H1 (cell line): ENCODE data around the gene TMPRSS9. TPM values are rescaled to one million over a fixed set of nuclear protein-coding genes. Genes with fewer than 3 reads are reported as not detected.

Source experiments
- CTCF ChIA-PET: fragments of 300-600 bp; sonication (Branson Sonifier 250); formaldehyde crosslinking; loops from one replicate; lab custom pipeline; 2021; ENCODE audit not compliant: partially characterized antibody; lab: Charles Lee
- POLR2A ChIA-PET: fragments of 300-600 bp; sonication (Branson Sonifier 250); formaldehyde crosslinking; loops from one replicate; lab custom pipeline; 2021; ENCODE audit warnings: inconsistent platforms; ENCODE audit not compliant: partially characterized antibody; lab: Charles Lee
- DNase-seq, 2 experiments: peaks; one replicate each; pipeline versions ENCODE4 v3.0.0 to v3.0.0-alpha.2; 2010 to 2022; ENCODE audit warnings: low spot score in 2 of 2, low read depth in 1 of 2, mixed read lengths in 1 of 2
- FAIRE-seq: peaks from 2 replicates; lab custom pipeline; 2011; peaks lifted over from hg19 to GRCh38; lab: Jason Lieb, UNC
- H2AFZ ChIP-seq: 2 replicates; pipeline ENCODE4 v1.8.1; 2012; ENCODE audit warnings: low read length, inconsistent platforms
- H2AK5ac ChIP-seq: 2 replicates; pipeline ENCODE4 v1.6.1; 2013; ENCODE audit warnings: low read depth, low read length
- H2BK120ac ChIP-seq: replicated peaks from 2 replicates; pipeline ENCODE3; 2013; ENCODE audit warnings: low read depth, low read length, inconsistent platforms
- H2BK12ac ChIP-seq: 2 replicates; pipeline ENCODE4 v1.6.1; 2013; ENCODE audit warnings: low read depth, low read length
- H2BK15ac ChIP-seq: 2 replicates; pipeline ENCODE4 v1.6.1; 2013; ENCODE audit warnings: low read length
- H2BK20ac ChIP-seq: 2 replicates; pipeline ENCODE4 v1.6.1; 2013; ENCODE audit warnings: low read length
- H2BK5ac ChIP-seq: 2 replicates; pipeline ENCODE4 v1.6.1; 2013; ENCODE audit warnings: low read depth, low read length
- H3K14ac ChIP-seq: 2 replicates; pipeline ENCODE4 v1.6.1; 2013; ENCODE audit warnings: inconsistent platforms; ENCODE audit not compliant: insufficient read length
- H3K18ac ChIP-seq: 2 replicates; pipeline ENCODE4 v1.6.1; 2013; ENCODE audit warnings: low read length; ENCODE audit errors: extremely low read depth
- H3K23ac ChIP-seq: 2 replicates; pipeline ENCODE4 v1.6.1; 2013; ENCODE audit warnings: inconsistent platforms; ENCODE audit not compliant: insufficient read length
- H3K23me2 ChIP-seq: 2 replicates; pipeline ENCODE4 v1.6.1; 2013; ENCODE audit warnings: low read depth, low read length
- H3K27ac ChIP-seq: 2 replicates; pipeline ENCODE4 v1.6.1; 2011; ENCODE audit warnings: low read depth, low read length, inconsistent platforms
- H3K27me3 ChIP-seq, 4 experiments: replicated peaks in 1 of 4; 1 replicate in 1 of 4; 2 replicates in 3 of 4; pipeline versions ENCODE4 v1.6.1 to v1.8.1; 2011 to 2013; ENCODE audit warnings: low read length in 3 of 4, mild to moderate bottlenecking in 3 of 4, inconsistent platforms in 2 of 4, mixed read lengths in 2 of 4, moderate library complexity in 1 of 4; ENCODE audit not compliant: control insufficient read depth in 3 of 4, insufficient read depth in 3 of 4; ENCODE audit errors: extremely low read depth in 1 of 4
- H3K36me3 ChIP-seq, 4 experiments: 2 replicates each; pipeline versions ENCODE4 v1.6.1 to v1.8.1; 2011 to 2013; ENCODE audit warnings: mild to moderate bottlenecking in 4 of 4, low read length in 3 of 4, moderate library complexity in 2 of 4, control low read depth in 1 of 4, inconsistent platforms in 1 of 4; ENCODE audit not compliant: insufficient read depth in 4 of 4, control insufficient read depth in 2 of 4
- H3K4ac ChIP-seq: replicated peaks from 2 replicates; pipeline ENCODE3; 2013; ENCODE audit warnings: low read length, low read depth, mixed read lengths, inconsistent platforms; ENCODE audit not compliant: insufficient read length
- H3K4me1 ChIP-seq, 4 experiments: replicated peaks in 1 of 4; 1 replicate in 1 of 4; 2 replicates in 3 of 4; pipeline versions ENCODE4 v1.6.1 to v1.8.1; 2011 to 2013; ENCODE audit warnings: low read length in 3 of 4, inconsistent platforms in 2 of 4, mixed read lengths in 1 of 4; ENCODE audit not compliant: insufficient read depth in 4 of 4, control insufficient read depth in 3 of 4
- H3K4me2 ChIP-seq, 2 experiments: 2 replicates each; pipeline versions ENCODE4 v1.6.1 to v1.8.1; 2011 to 2013; ENCODE audit warnings: low read depth in 2 of 2, low read length in 2 of 2, control low read depth in 1 of 2, inconsistent platforms in 1 of 2, mild to moderate bottlenecking in 1 of 2; ENCODE audit not compliant: insufficient read depth in 1 of 2
- H3K4me3 ChIP-seq, 4 experiments: fragments of 200-600, 300-600 bp in 1 of 4; sonication (generic), shearing (Covaris generic), sonication (Bioruptor Twin) in 1 of 4; 2 replicates each; pipeline versions ENCODE4 v1.5.1 to v1.8.1; 2011 to 2016; ENCODE audit warnings: low read length in 4 of 4, low read depth in 3 of 4, control low read depth in 2 of 4, inconsistent platforms in 2 of 4, mild to moderate bottlenecking in 2 of 4, mixed read lengths in 1 of 4, moderate library complexity in 1 of 4; ENCODE audit not compliant: insufficient read depth in 2 of 4; ENCODE audit errors: extremely low read depth in 1 of 4
- H3K56ac ChIP-seq: replicated peaks from 2 replicates; pipeline ENCODE3; 2013; ENCODE audit warnings: low read depth, mild to moderate bottlenecking, mixed read lengths, low read length, inconsistent platforms; ENCODE audit not compliant: insufficient read length
- H3K79me1 ChIP-seq: 2 replicates; pipeline ENCODE4 v1.6.1; 2013; ENCODE audit warnings: low read depth, low read length, control low read depth
- H3K79me2 ChIP-seq, 2 experiments: 2 replicates each; pipeline versions ENCODE4 v1.6.1 to v1.8.1; 2012 to 2013; ENCODE audit warnings: low read length in 2 of 2, mild to moderate bottlenecking in 2 of 2, inconsistent platforms in 1 of 2; ENCODE audit not compliant: insufficient read depth in 2 of 2, control insufficient read depth in 1 of 2
- H3K9ac ChIP-seq, 4 experiments: replicated peaks in 1 of 4; 1 replicate in 1 of 4; 2 replicates in 3 of 4; pipeline versions ENCODE4 v1.6.1 to v1.8.1; 2011 to 2013; ENCODE audit warnings: low read depth in 3 of 4, low read length in 3 of 4, control low read depth in 2 of 4, mild to moderate bottlenecking in 2 of 4, moderate library complexity in 2 of 4, inconsistent platforms in 1 of 4; ENCODE audit errors: extremely low read depth in 1 of 4
- H3K9me3 ChIP-seq, 2 experiments: 2 replicates each; pipeline versions ENCODE4 v1.6.1 to v1.8.1; 2012 to 2013; ENCODE audit warnings: mild to moderate bottlenecking in 2 of 2, moderate library complexity in 2 of 2, control low read depth in 1 of 2, inconsistent platforms in 1 of 2, low read depth in 1 of 2, low read length in 1 of 2, mixed read lengths in 1 of 2; ENCODE audit not compliant: insufficient read depth in 2 of 2
- H4K20me1 ChIP-seq, 2 experiments: replicated peaks in 1 of 2; 2 replicates each; pipeline versions ENCODE3 to v1.8.1; 2011 to 2013; ENCODE audit warnings: inconsistent platforms in 2 of 2, low read length in 2 of 2, mild to moderate bottlenecking in 1 of 2; ENCODE audit not compliant: insufficient read depth in 2 of 2, control insufficient read depth in 1 of 2
- H4K5ac ChIP-seq: 2 replicates; pipeline ENCODE4 v1.6.1; 2013; ENCODE audit warnings: low read length, low read depth, mixed read lengths, inconsistent platforms; ENCODE audit not compliant: insufficient read length
- H4K8ac ChIP-seq: 2 replicates; pipeline ENCODE4 v1.8.0; 2013; ENCODE audit warnings: mild to moderate bottlenecking, moderate library complexity, low read length, inconsistent platforms; ENCODE audit not compliant: insufficient read depth; ENCODE audit errors: extremely low read depth
- H4K91ac ChIP-seq: replicated peaks from 2 replicates; pipeline ENCODE3; 2013; ENCODE audit warnings: low read length, mixed read lengths, inconsistent platforms; ENCODE audit not compliant: insufficient read length
- CTBP2 ChIP-seq: IDR thresholded peaks from 2 replicates; pipeline ENCODE4 v1.7.0; 2011; ENCODE audit warnings: borderline replicate concordance, mild to moderate bottlenecking, moderate library complexity, mixed read lengths, low read length; ENCODE audit not compliant: insufficient read depth, insufficient read length
- GABPA ChIP-seq: IDR thresholded peaks from 2 replicates; pipeline ENCODE4 v1.6.1; 2011; ENCODE audit warnings: mild to moderate bottlenecking, low read length, moderate library complexity, borderline replicate concordance; ENCODE audit not compliant: insufficient read depth
- HDAC6 ChIP-seq: IDR thresholded peaks from one replicate; pipeline ENCODE4 v1.7.1; 2012; ENCODE audit warnings: low read depth, mild to moderate bottlenecking, inconsistent platforms, low read length, moderate library complexity
- NRF1 ChIP-seq: IDR thresholded peaks from 2 replicates; pipeline ENCODE4 v1.6.1; 2011; ENCODE audit warnings: mild to moderate bottlenecking, low read depth, low read length, improper control_type of control experiment
- RNF2 ChIP-seq: fragments of 200-900, 300-1000 bp; sonication (generic); IDR thresholded peaks from 2 replicates; pipeline ENCODE4 v1.7.1; 2016; ENCODE audit warnings: borderline replicate concordance, low read depth, mild to moderate bottlenecking, antibody characterized with exemption, low read length; ENCODE audit not compliant: poor library complexity, severe bottlenecking; ENCODE audit errors: missing control alignments
- SIN3A ChIP-seq, 2 experiments: IDR thresholded peaks in 1 of 2; conservative IDR thresholded peaks in 1 of 2; 2 replicates each; pipeline ENCODE4 v1.6.1; 2011 to 2012; ENCODE audit warnings: low read length in 2 of 2, improper control_type of control experiment in 1 of 2, low read depth in 1 of 2, mild to moderate bottlenecking in 1 of 2
- SIX5 ChIP-seq: IDR thresholded peaks from 2 replicates; pipeline ENCODE4 v1.6.1; 2011; ENCODE audit warnings: mild to moderate bottlenecking, low read depth, low read length
- SP1 ChIP-seq: IDR thresholded peaks from 2 replicates; pipeline ENCODE4 v1.6.1; 2011; ENCODE audit warnings: low read depth, low read length
- TAF7 ChIP-seq: optimal IDR thresholded peaks from 2 replicates; pipeline ENCODE3; 2011; ENCODE audit warnings: low read depth, mild to moderate bottlenecking, inconsistent platforms, low read length, moderate library complexity, borderline replicate concordance
- TBP ChIP-seq: IDR thresholded peaks from 2 replicates; pipeline ENCODE4 v1.6.1; 2011; ENCODE audit warnings: low read depth, low read length, improper control_type of control experiment
- TCF12 ChIP-seq: IDR thresholded peaks from 2 replicates; pipeline ENCODE4 v1.6.1; 2011; ENCODE audit warnings: low read depth, mild to moderate bottlenecking, low read length
- WGBS, 2 experiments: shearing (Covaris generic) in 1 of 2; methylation state at CpG; one replicate each; pipeline versions ENCODE4 v1.1.6 to v1.1.7; 2013 to 2015; ENCODE audit warnings: low lambda C conversion rate in 2 of 2, mixed read lengths in 2 of 2, inconsistent platforms in 1 of 2, low coverage in 1 of 2, missing lambda C conversion rate in 1 of 2; ENCODE audit not compliant: insufficient replicate concordance in 2 of 2, insufficient coverage in 1 of 2, insufficient read length in 1 of 2; ENCODE audit errors: extremely low coverage in 1 of 2, missing lambda C conversion rate in 1 of 2; 5-methylcytosine and 5-hydroxymethylcytosine counted together
- polyA plus RNA-seq, 7 experiments: library from polyadenylated mRNA; depleted of rRNA in 3 of 7; stranded (reverse) in 5 of 7; unstranded in 2 of 7; fragments of >200 nt in 5 of 7; fragments of 200-250 nt in 2 of 7; gene quantifications; 1 replicate in 5 of 7; 2 replicates in 1 of 7; 4 replicates in 1 of 7; pipeline versions ENCODE4 v1.2.1 to v1.2.3, GENCODE V29; 2011 to 2013; ENCODE audit warnings: missing spikeins in 2 of 7, mixed read lengths in 2 of 7
- total RNA-seq: library from RNA; stranded (reverse); fragmentation: NEBNext Ultra II Directional; extraction: Animal tissue kit (Norgen Biotek cat#: 25700); gene quantifications from 2 replicates; pipeline ENCODE4 v1.2.1, GENCODE V29; 2021

TMPRSS9 gene
- total and polyA plus RNA-seq, 2 of the 8 experiments (the other 6 are each of a cell fraction or from before 2014, with no cell fraction given): 0.15 to 0.19 TPM

DNA sequence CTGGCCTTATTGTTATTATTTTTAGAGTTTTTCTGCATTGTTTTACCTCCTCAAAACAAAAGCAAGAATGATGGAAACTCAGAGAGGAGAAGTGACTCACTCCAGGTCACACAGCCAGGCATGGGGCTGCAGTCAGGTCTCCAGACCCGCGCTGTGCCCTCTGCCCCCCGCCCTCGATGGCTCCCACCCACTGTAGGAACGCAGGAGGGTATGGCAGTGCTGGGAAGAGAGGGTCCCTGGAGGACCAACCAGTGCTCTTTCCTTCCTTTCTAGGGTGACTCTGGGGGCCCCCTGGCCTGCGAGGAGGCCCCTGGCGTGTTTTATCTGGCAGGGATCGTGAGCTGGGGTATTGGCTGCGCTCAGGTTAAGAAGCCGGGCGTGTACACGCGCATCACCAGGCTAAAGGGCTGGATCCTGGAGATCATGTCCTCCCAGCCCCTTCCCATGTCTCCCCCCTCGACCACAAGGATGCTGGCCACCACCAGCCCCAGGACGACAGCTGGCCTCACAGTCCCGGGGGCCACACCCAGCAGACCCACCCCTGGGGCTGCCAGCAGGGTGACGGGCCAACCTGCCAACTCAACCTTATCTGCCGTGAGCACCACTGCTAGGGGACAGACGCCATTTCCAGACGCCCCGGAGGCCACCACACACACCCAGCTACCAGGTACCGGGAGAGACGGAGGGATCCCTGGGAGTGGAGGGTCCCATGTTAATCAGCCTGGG is 61.7 kb downstream of the TMPRSS9 start:
- WGBS, 2 experiments: 92% methylated on average over 23 of the region's 23 CpGs; no CpG with 5 or more reads in 1 of the 2 experiments
- Histone ChIP-seq H3K9me3 (no peaks in the 10 kb centered on the region), H3K23me2 (peaks cover 9% of the 10 kb centered on the region; the same call in 1 of the 2 replicates), H4K5ac (no peak overlapping the region), H3K79me1 (peaks cover 13% of the 10 kb centered on the region), H2AK5ac (no peak overlapping the region), H3K56ac (no peak overlapping the region), H2BK120ac (no peak overlapping the region), H3K4me1 (peaks cover 0 to 11% (median 6%) of the 10 kb centered on the region in 4 experiments; a peak in 3 of 7 replicates), H4K8ac (no peak overlapping the region; the same call in 1 of the 2 replicates), H4K20me1 (peaks cover 10 to 13% of the 10 kb centered on the region in 2 experiments), H3K36me3 (peaks cover 0 to 9% (median 1%) of the 10 kb centered on the region in 4 experiments; a peak in 3 of 8 replicates), H2BK12ac (no peak overlapping the region), H2BK5ac (no peak overlapping the region), H3K79me2 (peaks cover 2 to 13% of the 10 kb centered on the region in 2 experiments; a peak in 3 of 4 replicates), H3K27ac (no peak overlapping the region; the same call in 1 of the 2 replicates), H2BK15ac (no peak overlapping the region), H3K14ac (no peak overlapping the region), H4K91ac (no peak overlapping the region), H3K18ac (no peak overlapping the region), H2AFZ (no peak overlapping the region), H3K27me3 (no peaks in the 10 kb centered on the region), H3K4ac (no peak overlapping the region), H3K4me3 (no peak overlapping the region), H3K4me2 (no peak overlapping the region), H2BK20ac (no peak overlapping the region), H3K23ac (no peak overlapping the region), H3K9ac (no peak overlapping the region)
- no peak for FAIRE-seq
- POLR2A ChIA-PET: interaction anchor here (1.2 to 5.4 kb wide), 4 partner anchors 9 to 54 kb away, joined by 3 to 32 read pairs (median 8); partner anchors contain the start of gene GADD45B
- no peak for DNase-seq
- CTCF ChIA-PET: interaction anchor here (0.6 to 1.5 kb wide), 5 partner anchors 21 to 106 kb away, joined by 3 to 4 read pairs (median 3); no protein-coding TSS in a partner anchor
- TF ChIP-seq SIN3A (conservative IDR thresholded peaks at IDR 0.05 in 1 of 2, IDR thresholded peaks at IDR 0.05 in 1 of 2; ENCODE audit: low read depth in 1 of 2, low read length in 2 of 2): no peak
- TF ChIP-seq GABPA: no peak
- TF ChIP-seq TBP: no peak
- no peak for TF ChIP-seq CTBP2
- no peak for TF ChIP-seq SP1
- no peak for TF ChIP-seq HDAC6
- no peak for TF ChIP-seq NRF1
- no peak for TF ChIP-seq TAF7
- no peak for TF ChIP-seq RNF2
- no peak for TF ChIP-seq SIX5
- no peak for TF ChIP-seq TCF12
